RWPE2 (cell line): ENCODE results near the gene KCNJ5.

Experiments used
- ATAC-seq: fragments of 200-7000 bp; cut with Tn5 transposase; 3 replicates; pipeline ENCODE4 v1.9.1; 2021; ENCODE audit warnings: low read depth
- DNase-seq: peaks from one replicate; pipeline ENCODE4 v3.0.0-alpha.2; 2020; ENCODE audit warnings: low spot score
- H3K27ac ChIP-seq: fragments of 450-650 bp; 2 replicates; pipeline ENCODE4 v1.5.1; 2017; ENCODE audit warnings: mild to moderate bottlenecking; ENCODE audit not compliant: poor library complexity, severe bottlenecking
- H3K27me3 ChIP-seq: fragments of 250-450 bp; sonication (Bioruptor Pico); 2 replicates; pipeline ENCODE4 v1.5.1; 2021; ENCODE audit warnings: mild to moderate bottlenecking, moderate library complexity; ENCODE audit not compliant: insufficient read depth, poor library complexity, severe bottlenecking
- H3K36me3 ChIP-seq: fragments of 250-450 bp; sonication (Bioruptor Pico); 2 replicates; pipeline ENCODE4 v1.5.1; 2020; ENCODE audit warnings: low read depth, mild to moderate bottlenecking, moderate library complexity
- H3K4me1 ChIP-seq: fragments of 250-450 bp; sonication (Bioruptor Pico); 2 replicates; pipeline ENCODE4 v1.5.1; 2021; ENCODE audit warnings: mild to moderate bottlenecking, moderate library complexity; ENCODE audit not compliant: insufficient read depth, poor library complexity, severe bottlenecking
- H3K4me3 ChIP-seq: fragments of 250-450 bp; sonication (Bioruptor Pico); 2 replicates; pipeline ENCODE4 v1.5.1; 2021; ENCODE audit warnings: mild to moderate bottlenecking, moderate library complexity; ENCODE audit not compliant: severe bottlenecking
- H3K9me3 ChIP-seq: fragments of 250-450 bp; sonication (Bioruptor Pico); 2 replicates; pipeline ENCODE4 v1.5.1; 2021; ENCODE audit warnings: mild to moderate bottlenecking, moderate library complexity; ENCODE audit not compliant: severe bottlenecking
- CTCF ChIP-seq: fragments of 450-650 bp; IDR thresholded peaks from one replicate; pipeline ENCODE4 v1.5.1; 2017; ENCODE audit warnings: mild to moderate bottlenecking, moderate library complexity; ENCODE audit not compliant: poor library complexity, severe bottlenecking

Gene KCNJ5

GRCh38 chr11:128965485-128965884 lies 74.3 kb downstream of the KCNJ5 start:
- no peak for ATAC-seq
- no peak for DNase-seq

GRCh38 chr11:128967578-128967977 lies 76.4 kb downstream of the KCNJ5 start:
- no peaks in the 10 kb centered on the region for H3K4me1 ChIP-seq
- ATAC-seq (no peak), DNase-seq (no peak)
- no peak overlapping the region for H3K27ac ChIP-seq
- no peak overlapping the region for H3K4me3 ChIP-seq
- no peak for TF ChIP-seq CTCF
- H3K36me3 ChIP-seq: peaks cover 23% of the 10 kb centered on the region
- no peaks in the 10 kb centered on the region for H3K27me3 ChIP-seq
- H3K9me3 ChIP-seq: no peaks in the 10 kb centered on the region

More at GRCh38 chr11:128965485-128965884, 74.3 kb downstream of the KCNJ5 start:
- no peaks in the 10 kb centered on the region for H3K4me1 ChIP-seq
- H3K4me3 ChIP-seq: no peak overlapping the region
- peaks cover 19% of the 10 kb centered on the region; the same call in 1 of the 2 replicates for H3K36me3 ChIP-seq
- no peaks in the 10 kb centered on the region for H3K27me3 ChIP-seq
- no peaks in the 10 kb centered on the region for H3K9me3 ChIP-seq
- H3K27ac ChIP-seq: no peak overlapping the region
- TF ChIP-seq CTCF: no peak

- DNase-seq (no peak), ATAC-seq (no peak; the same call in 2 of the 3 replicates)
- Histone ChIP-seq H3K9me3 (no peaks in the 10 kb centered on the region), H3K36me3 (peaks cover 26% of the 10 kb centered on the region), H3K27me3 (no peaks in the 10 kb centered on the region), H3K27ac (no peak overlapping the region), H3K4me3 (no peak overlapping the region), H3K4me1 (no peaks in the 10 kb centered on the region)
- TF ChIP-seq CTCF: no peak
Observed at GRCh38 chr11:128968916-128969315, 77.8 kb downstream of the KCNJ5 start.
